Spinal cord (tissue), 10 donors: ENCODE measurements around the gene TGFA. TPM values are rescaled to one million over a fixed set of nuclear protein-coding genes. Genes with fewer than 3 reads are reported as not detected.

Experiments
- DNase-seq, 6 donors: peaks; one replicate each; pipeline versions ENCODE4 v3.0.0 to v3.0.0-alpha.2; 2013 to 2015; ENCODE audit warnings: low spot score in 6 of 6, low read depth in 4 of 6
- H3K27ac ChIP-seq: one replicate; pipeline ENCODE4 v1.5.1; 2013; ENCODE audit warnings: low read depth, low read length, control low read depth
- H3K27me3 ChIP-seq: one replicate; pipeline ENCODE4 v1.6.1; 2013; ENCODE audit warnings: low read length; ENCODE audit not compliant: control insufficient read depth, insufficient read depth
- H3K36me3 ChIP-seq: one replicate; pipeline ENCODE4 v1.6.1; 2013; ENCODE audit warnings: low read length; ENCODE audit not compliant: control insufficient read depth, insufficient read depth
- H3K4me1 ChIP-seq: one replicate; pipeline ENCODE4 v1.6.1; 2013; ENCODE audit warnings: low read length; ENCODE audit not compliant: control insufficient read depth, insufficient read depth
- H3K4me3 ChIP-seq: one replicate; pipeline ENCODE4 v1.5.1; 2013; ENCODE audit warnings: low read depth, low read length, control low read depth
- H3K9me3 ChIP-seq: one replicate; pipeline ENCODE4 v1.6.1; 2013; ENCODE audit warnings: low read length; ENCODE audit not compliant: control insufficient read depth, insufficient read depth
- WGBS: methylation state at CpG from one replicate; pipeline ENCODE4 v1.1.5; 2013; ENCODE audit warnings: missing lambda C conversion rate; ENCODE audit not compliant: insufficient coverage; 5-methylcytosine and 5-hydroxymethylcytosine counted together
- polyA plus RNA-seq, 2 donors: library from polyadenylated mRNA; unstranded; fragments of 120-200 nt; gene quantifications; one replicate each; pipeline ENCODE4 v1.2.1, GENCODE V29; 2013; ENCODE audit not compliant: insufficient read length in 2 of 2
- total RNA-seq, 2 donors: library from RNA; depleted of rRNA in 1 of 2; stranded (reverse); fragments of 120-200 nt in 1 of 2; fragments of >200 nt in 1 of 2; gene quantifications; one replicate each; pipeline versions ENCODE4 v1.2.3 to v1.2.4, GENCODE V29; 2013 to 2014
- donor health status: healthy.

Gene TGFA
- total and polyA plus RNA-seq, 4 donors = 7.8 to 39.6 (median 23.0) TPM

- 67% methylated on average over 3 of the region's 4 CpGs for WGBS
- no peak for DNase-seq
- H3K27me3 ChIP-seq = no peaks in the 10 kb centered on the region
- no peak overlapping the region for H3K4me3 ChIP-seq
- no peaks in the 10 kb centered on the region for H3K4me1 ChIP-seq
- no peak overlapping the region for H3K27ac ChIP-seq
- no peaks in the 10 kb centered on the region for H3K9me3 ChIP-seq
- H3K36me3 ChIP-seq = no peaks in the 10 kb centered on the region
These were observed 105.6 kb downstream of the TGFA start for GRCh38 chr2:70448041-70448440.

DNA sequence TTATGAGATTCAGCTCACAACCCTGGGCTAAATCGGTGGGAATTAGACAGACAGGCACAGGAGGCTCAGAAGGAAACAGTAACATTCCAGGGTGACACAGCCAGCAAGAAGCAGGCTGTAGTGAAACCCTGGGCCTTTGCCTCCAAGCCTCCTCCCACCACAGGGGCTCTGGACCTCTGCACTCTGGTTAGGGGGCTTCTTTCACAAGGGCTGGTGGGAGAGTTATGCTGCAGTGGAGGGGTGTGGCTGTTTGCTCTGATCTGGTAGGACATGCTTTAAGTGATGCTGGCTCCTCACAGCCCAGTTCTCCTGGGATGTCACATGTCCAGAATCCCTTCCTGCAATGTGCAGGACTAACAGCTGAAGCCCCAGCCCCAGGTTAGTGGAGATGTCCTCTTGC is 109.9 kb downstream of the TGFA start:
- Histone ChIP-seq H3K27ac (no peak overlapping the region), H3K4me1 (no peaks in the 10 kb centered on the region), H3K4me3 (no peak overlapping the region), H3K9me3 (no peaks in the 10 kb centered on the region), H3K36me3 (no peaks in the 10 kb centered on the region), H3K27me3 (no peaks in the 10 kb centered on the region)
- WGBS = 82% methylated on average over 1 of the region's 1 CpG
- DNase-seq = no peak

DNA sequence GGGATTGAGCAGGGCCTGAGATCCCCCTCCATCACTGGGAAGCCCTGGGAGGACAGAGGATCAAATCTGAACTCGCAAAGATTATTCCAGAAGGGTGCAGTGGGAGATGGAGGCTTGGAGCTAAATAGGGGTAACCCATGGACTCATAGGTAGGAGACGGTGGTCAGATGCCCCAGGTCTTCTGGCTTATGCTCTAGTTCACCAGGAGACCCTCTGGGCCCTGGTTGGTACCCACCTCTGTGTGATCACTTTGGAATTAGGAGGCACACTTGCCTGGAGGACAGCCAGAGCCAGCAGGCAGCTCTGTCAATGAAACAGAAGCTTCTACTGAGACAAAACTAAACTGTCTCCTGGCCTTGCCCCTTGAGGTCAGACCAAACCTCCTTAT is 110.6 kb downstream of the TGFA start:
- H3K9me3 ChIP-seq = no peaks in the 10 kb centered on the region
- no peaks in the 10 kb centered on the region for H3K27me3 ChIP-seq
- no peak overlapping the region for H3K27ac ChIP-seq
- H3K36me3 ChIP-seq = no peaks in the 10 kb centered on the region
- no peak for DNase-seq
- H3K4me3 ChIP-seq = no peak overlapping the region
- no peaks in the 10 kb centered on the region for H3K4me1 ChIP-seq
- 93% methylated on average over 2 of the region's 2 CpGs for WGBS

DNA sequence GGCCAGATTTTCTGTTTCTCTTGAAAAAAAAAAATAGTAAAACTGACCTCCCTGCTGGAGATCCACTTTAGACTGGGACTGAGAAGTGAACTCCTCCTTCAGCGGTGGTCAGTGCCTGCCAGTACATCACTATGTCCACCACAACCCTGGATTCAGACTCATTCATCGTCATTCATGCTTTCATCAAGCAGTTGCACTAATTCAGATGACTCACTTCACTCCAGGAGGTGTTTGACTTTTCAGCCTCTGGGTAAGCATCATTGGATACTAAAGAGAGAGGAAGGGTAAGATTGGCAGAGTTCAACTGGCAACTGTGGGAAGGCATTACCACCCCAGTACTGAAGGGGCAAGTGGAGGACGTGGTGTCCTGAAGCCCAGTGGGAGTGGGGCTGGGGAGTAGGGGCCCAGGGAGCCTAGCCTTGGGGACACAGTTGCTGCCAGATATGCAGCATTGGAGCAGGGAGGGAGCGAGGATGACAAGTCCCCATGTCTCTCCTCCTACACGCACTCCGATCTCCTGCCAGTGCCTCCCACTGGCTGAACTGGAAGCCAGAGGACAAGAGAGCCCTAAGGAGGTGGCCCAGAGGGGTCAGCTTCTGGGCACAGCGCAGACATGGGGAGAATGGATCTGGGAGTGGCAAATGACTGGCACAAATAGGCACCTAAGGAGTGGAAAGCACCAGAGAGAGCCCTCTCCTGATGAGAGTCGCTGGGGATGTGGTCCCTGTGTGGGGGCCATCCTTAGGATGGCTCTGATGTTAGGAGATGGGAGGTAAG is 111.1 kb downstream of the TGFA start:
- WGBS = 90% methylated on average over 5 of the region's 8 CpGs
- H3K9me3 ChIP-seq = no peaks in the 10 kb centered on the region
- no peaks in the 10 kb centered on the region for H3K36me3 ChIP-seq
- no peak overlapping the region for H3K4me3 ChIP-seq
- DNase-seq = no peak
- no peaks in the 10 kb centered on the region for H3K4me1 ChIP-seq
- H3K27me3 ChIP-seq = no peaks in the 10 kb centered on the region
- no peak overlapping the region for H3K27ac ChIP-seq

DNA sequence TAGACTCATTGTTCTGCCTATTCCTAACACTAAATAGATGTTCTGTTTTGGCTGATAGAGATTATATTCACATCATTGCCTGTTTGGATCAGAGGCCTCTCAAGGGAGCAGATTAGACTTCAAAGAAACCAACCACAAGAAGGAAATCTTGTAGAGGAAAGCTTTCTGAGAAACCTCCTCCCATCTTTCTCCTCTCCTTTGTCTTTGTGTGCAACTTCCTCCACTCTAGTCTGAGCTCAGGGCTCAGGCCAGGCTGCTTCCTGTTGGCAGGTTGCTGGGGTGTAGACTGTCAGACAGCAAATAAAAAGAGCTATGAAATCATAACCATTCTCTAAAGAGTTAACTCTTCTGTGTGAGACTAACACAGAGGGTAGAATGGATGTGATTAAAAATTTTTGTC is 113.0 kb downstream of the TGFA start:
- no peaks in the 10 kb centered on the region for H3K36me3 ChIP-seq
- H3K27ac ChIP-seq = no peak overlapping the region
- no peaks in the 10 kb centered on the region for H3K4me1 ChIP-seq
- H3K9me3 ChIP-seq = no peaks in the 10 kb centered on the region
- H3K27me3 ChIP-seq = no peaks in the 10 kb centered on the region
- H3K4me3 ChIP-seq = no peak overlapping the region
- DNase-seq = no peak

DNA sequence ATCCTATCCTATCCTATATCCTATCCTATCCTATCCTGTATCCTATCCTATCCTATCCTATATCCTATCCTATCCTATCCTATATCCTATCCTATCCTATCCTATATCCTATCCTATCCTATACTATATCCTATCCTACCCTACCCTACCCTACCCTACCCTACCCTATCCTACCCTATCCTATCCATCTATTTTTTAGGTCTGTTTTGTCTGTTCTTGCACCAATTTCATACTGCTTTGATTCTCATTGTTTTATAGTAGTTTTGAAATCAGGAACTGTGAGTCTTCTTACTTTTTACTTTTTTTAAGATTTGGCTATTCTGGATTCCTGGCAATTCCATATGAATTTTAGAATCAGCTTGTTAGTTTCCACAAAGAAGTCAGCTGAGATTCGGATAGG is 118.5 kb downstream of the TGFA start:
- no CpG with 5 or more reads among the region's 1 CpG for WGBS
- no peaks in the 10 kb centered on the region for H3K27me3 ChIP-seq
- no peaks in the 10 kb centered on the region for H3K4me1 ChIP-seq

DNA sequence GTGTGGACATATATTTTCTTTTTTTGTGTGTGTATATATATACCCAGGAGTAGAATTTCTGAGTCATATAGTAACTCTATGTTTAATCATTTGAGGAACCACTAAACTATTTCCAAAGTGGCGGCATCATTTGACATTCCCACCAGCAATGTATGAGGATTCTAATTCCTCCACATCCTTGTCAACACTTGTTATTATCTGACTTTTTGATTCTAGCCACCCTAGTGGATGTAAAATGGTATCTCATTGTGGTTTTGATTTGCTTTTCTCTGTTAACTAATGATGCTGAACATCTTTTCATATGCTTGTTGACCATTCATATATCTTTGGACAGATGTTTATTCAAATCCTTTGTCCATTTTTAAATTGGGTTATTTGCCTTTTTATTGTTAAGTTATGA is 120.3 kb downstream of the TGFA start:
- no peaks in the 10 kb centered on the region for H3K9me3 ChIP-seq
- no peak overlapping the region for H3K27ac ChIP-seq
- H3K4me3 ChIP-seq = no peak overlapping the region
- no peaks in the 10 kb centered on the region for H3K4me1 ChIP-seq
- DNase-seq = no peak
- H3K36me3 ChIP-seq = no peaks in the 10 kb centered on the region
- WGBS = no CpG with 5 or more reads among the region's 1 CpG
- no peaks in the 10 kb centered on the region for H3K27me3 ChIP-seq

More for the DNA sequence above, 118.5 kb downstream of the TGFA start:
- no peak for DNase-seq
- Histone ChIP-seq H3K4me3 (no peak overlapping the region), H3K9me3 (no peaks in the 10 kb centered on the region), H3K36me3 (no peaks in the 10 kb centered on the region), H3K27ac (no peak overlapping the region)

- Histone ChIP-seq H3K36me3 (no peaks in the 10 kb centered on the region), H3K9me3 (no peaks in the 10 kb centered on the region), H3K4me3 (no peak overlapping the region), H3K4me1 (no peaks in the 10 kb centered on the region), H3K27me3 (no peaks in the 10 kb centered on the region), H3K27ac (no peak overlapping the region)
- WGBS = no CpG with 5 or more reads among the region's 4 CpGs
- no peak for DNase-seq
These were observed 121.8 kb downstream of the TGFA start for GRCh38 chr2:70431716-70432347.

- DNase-seq = no peak
- H3K36me3 ChIP-seq = no peaks in the 10 kb centered on the region
- no CpG with 5 or more reads among the region's 2 CpGs for WGBS
- H3K4me1 ChIP-seq = no peaks in the 10 kb centered on the region
- no peaks in the 10 kb centered on the region for H3K27me3 ChIP-seq
- no peaks in the 10 kb centered on the region for H3K9me3 ChIP-seq
- H3K4me3 ChIP-seq = no peak overlapping the region
- no peak overlapping the region for H3K27ac ChIP-seq
These were observed 127.3 kb downstream of the TGFA start for GRCh38 chr2:70426341-70426740.

DNA sequence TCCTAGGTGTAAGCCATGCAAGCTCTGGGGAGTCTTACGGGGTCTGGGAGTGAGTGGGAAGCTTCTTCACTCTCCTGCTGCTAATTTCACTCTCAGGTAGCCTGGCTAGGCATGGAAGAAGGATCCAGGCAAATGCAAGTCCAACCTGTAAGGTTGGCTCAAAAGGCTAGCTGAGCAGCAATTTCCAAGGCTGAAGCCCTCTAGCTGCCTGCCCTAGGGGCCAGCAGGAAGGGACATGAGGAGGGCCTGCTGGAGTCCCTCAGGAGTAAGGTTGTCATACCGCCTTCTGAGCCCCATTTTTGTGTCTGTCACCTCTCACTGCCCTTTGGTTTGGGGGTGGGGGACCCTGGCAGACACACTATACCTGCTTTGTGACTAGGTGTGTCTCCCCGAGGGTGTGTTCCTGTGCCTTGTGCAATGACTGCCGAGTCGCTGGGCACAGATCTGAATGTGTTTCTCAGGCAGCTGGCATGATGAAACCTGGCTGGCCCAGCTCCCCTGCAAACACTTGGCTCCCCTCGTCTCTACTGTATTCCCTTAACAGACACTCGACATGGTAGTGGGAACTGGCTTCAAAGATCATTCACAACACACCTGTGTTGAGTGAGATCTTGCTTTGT is 127.8 kb downstream of the TGFA start:
- DNase-seq = no peak
- H3K27ac ChIP-seq = no peak overlapping the region
- WGBS = 93% methylated on average over 5 of the region's 7 CpGs

More for the DNA sequence above, 127.8 kb downstream of the TGFA start:
- no peaks in the 10 kb centered on the region for H3K27me3 ChIP-seq
- no peak overlapping the region for H3K4me3 ChIP-seq
- H3K4me1 ChIP-seq = no peaks in the 10 kb centered on the region
- no peaks in the 10 kb centered on the region for H3K9me3 ChIP-seq
- H3K36me3 ChIP-seq = no peaks in the 10 kb centered on the region
